K562 (cell line): ENCODE measurements around the gene SMAD3.

ENCODE experiments used
- CHD2 ChIP-seq: IDR thresholded peaks from 2 replicates; pipeline ENCODE4 v1.6.1; 2011; ENCODE audit warnings: low read depth, low read length
- CTCF ChIP-seq, 3 experiments: IDR thresholded peaks in 2 of 3; conservative IDR thresholded peaks in 1 of 3; 2 replicates each; pipeline ENCODE4 v1.5.1; 2011 to 2012; ENCODE audit warnings: low read length in 3 of 3, mild to moderate bottlenecking in 3 of 3, control low read depth in 2 of 3, improper control_type of control experiment in 1 of 3, inconsistent platforms in 1 of 3, low read depth in 1 of 3, mixed read lengths in 1 of 3, moderate library complexity in 1 of 3; ENCODE audit not compliant: insufficient read depth in 2 of 3
- DMBX1 ChIP-seq: fragments of 250-450 bp; sonication (Bioruptor Pico); IDR thresholded peaks from 2 replicates; pipeline ENCODE4 v1.8.0; 2022; ENCODE audit warnings: inconsistent platforms, mild to moderate bottlenecking, moderate library complexity, borderline replicate concordance
- HIVEP1 ChIP-seq: fragments of 250-450 bp; sonication (Bioruptor Pico); IDR thresholded peaks from 2 replicates; pipeline ENCODE4 v1.4.0; 2020; ENCODE audit warnings: mild to moderate bottlenecking
- POLR3A ChIP-seq: IDR thresholded peaks from 2 replicates; pipeline ENCODE4 v1.6.1; 2011; ENCODE audit warnings: borderline replicate concordance, mild to moderate bottlenecking, moderate library complexity; ENCODE audit not compliant: insufficient read length, insufficient read depth; ENCODE audit errors: extremely low read depth
- RFX5 ChIP-seq: IDR thresholded peaks from 2 replicates; pipeline ENCODE4 v1.6.1; 2011; ENCODE audit warnings: low read depth, mild to moderate bottlenecking, improper control_type of control experiment, low read length
- SREBF2 ChIP-seq: sonication (generic); formaldehyde crosslinking; IDR thresholded peaks from 2 replicates; pipeline ENCODE4 v1.4.0; 2020; ENCODE audit warnings: mild to moderate bottlenecking, missing genetic modification reagents
- TF ChIP-seq, protein P1 (sequence below): conservative IDR thresholded peaks from 2 replicates; pipeline ENCODE4 v1.6.1; 2011; ENCODE audit warnings: low read depth, mild to moderate bottlenecking, low read length; ENCODE audit not compliant: control insufficient read depth
- TF ChIP-seq, protein P2 (sequence below), 2 experiments: fragments of 450-650 bp in 1 of 2; sonication (generic) in 1 of 2; formaldehyde crosslinking in 1 of 2; IDR thresholded peaks; 2 replicates each; pipeline versions ENCODE4 v1.7.1 to v1.9.0; 2016 to 2022; ENCODE audit warnings: inconsistent platforms in 1 of 2, mild to moderate bottlenecking in 1 of 2, missing genetic modification reagents in 1 of 2
- TF ChIP-seq, protein P3 (sequence below): IDR thresholded peaks from 2 replicates; pipeline ENCODE4 v1.6.1; 2011; ENCODE audit warnings: borderline replicate concordance, low read depth, mild to moderate bottlenecking, moderate library complexity, low read length; ENCODE audit not compliant: insufficient read depth, poor library complexity, severe bottlenecking

DNA sequence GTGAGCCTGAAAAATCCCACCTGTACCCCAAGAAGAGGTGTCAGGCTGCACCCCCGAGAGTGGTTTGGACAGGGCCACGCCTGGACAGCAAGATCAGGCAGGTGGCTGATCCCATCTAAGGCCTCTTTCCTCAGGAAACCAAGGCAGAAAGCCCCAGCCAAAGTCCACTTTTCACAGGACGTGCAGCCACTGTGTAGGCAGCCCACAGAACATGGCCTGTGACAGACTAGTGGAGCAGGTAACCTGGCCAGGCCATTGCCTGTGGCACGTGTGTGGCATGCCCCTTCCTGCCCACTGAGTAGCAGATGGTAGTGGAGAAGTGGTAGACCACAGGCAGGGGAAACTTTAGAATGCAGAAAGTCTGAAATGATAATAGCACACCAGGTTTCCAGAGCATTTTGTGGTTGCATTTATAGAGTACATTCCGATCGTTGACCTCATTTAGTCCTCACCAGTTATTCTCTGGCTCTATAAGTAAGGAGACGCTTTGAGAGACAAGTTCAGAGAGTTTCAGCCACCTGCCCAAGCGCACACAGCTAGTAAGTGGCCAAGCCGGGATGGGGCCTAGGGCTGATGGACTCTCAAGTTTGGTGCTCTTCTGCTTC lies 120.3 kb downstream of the SMAD3 start:
- TF ChIP-seq, protein P1, sequence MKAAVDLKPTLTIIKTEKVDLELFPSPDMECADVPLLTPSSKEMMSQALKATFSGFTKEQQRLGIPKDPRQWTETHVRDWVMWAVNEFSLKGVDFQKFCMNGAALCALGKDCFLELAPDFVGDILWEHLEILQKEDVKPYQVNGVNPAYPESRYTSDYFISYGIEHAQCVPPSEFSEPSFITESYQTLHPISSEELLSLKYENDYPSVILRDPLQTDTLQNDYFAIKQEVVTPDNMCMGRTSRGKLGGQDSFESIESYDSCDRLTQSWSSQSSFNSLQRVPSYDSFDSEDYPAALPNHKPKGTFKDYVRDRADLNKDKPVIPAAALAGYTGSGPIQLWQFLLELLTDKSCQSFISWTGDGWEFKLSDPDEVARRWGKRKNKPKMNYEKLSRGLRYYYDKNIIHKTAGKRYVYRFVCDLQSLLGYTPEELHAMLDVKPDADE = no peak
- TF ChIP-seq, protein P2, sequence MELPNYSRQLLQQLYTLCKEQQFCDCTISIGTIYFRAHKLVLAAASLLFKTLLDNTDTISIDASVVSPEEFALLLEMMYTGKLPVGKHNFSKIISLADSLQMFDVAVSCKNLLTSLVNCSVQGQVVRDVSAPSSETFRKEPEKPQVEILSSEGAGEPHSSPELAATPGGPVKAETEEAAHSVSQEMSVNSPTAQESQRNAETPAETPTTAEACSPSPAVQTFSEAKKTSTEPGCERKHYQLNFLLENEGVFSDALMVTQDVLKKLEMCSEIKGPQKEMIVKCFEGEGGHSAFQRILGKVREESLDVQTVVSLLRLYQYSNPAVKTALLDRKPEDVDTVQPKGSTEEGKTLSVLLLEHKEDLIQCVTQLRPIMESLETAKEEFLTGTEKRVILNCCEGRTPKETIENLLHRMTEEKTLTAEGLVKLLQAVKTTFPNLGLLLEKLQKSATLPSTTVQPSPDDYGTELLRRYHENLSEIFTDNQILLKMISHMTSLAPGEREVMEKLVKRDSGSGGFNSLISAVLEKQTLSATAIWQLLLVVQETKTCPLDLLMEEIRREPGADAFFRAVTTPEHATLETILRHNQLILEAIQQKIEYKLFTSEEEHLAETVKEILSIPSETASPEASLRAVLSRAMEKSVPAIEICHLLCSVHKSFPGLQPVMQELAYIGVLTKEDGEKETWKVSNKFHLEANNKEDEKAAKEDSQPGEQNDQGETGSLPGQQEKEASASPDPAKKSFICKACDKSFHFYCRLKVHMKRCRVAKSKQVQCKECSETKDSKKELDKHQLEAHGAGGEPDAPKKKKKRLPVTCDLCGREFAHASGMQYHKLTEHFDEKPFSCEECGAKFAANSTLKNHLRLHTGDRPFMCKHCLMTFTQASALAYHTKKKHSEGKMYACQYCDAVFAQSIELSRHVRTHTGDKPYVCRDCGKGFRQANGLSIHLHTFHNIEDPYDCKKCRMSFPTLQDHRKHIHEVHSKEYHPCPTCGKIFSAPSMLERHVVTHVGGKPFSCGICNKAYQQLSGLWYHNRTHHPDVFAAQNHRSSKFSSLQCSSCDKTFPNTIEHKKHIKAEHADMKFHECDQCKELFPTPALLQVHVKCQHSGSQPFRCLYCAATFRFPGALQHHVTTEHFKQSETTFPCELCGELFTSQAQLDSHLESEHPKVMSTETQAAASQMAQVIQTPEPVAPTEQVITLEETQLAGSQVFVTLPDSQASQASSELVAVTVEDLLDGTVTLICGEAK (IDR thresholded peaks at IDR 0.05) = no peak
- TF ChIP-seq, protein P2 (CRISPR knock-in tag; IDR thresholded peaks at IDR 0.05) = no peak
- no peak for TF ChIP-seq POLR3A
- TF ChIP-seq SREBF2 (CRISPR knock-in tag) = no peak
- no peak for TF ChIP-seq CHD2
- TF ChIP-seq HIVEP1 (CRISPR knock-in tag) = no peak
- no peak for TF ChIP-seq DMBX1 (CRISPR knock-in tag)
- TF ChIP-seq RFX5 = no peak
- TF ChIP-seq CTCF (IDR thresholded peaks at IDR 0.05 in 2 of 3, conservative IDR thresholded peaks at IDR 0.05 in 1 of 3; ENCODE audit: insufficient read depth in 2 of 3, low read depth in 1 of 3, low read length in 3 of 3) = no peak
- TF ChIP-seq, protein P3, sequence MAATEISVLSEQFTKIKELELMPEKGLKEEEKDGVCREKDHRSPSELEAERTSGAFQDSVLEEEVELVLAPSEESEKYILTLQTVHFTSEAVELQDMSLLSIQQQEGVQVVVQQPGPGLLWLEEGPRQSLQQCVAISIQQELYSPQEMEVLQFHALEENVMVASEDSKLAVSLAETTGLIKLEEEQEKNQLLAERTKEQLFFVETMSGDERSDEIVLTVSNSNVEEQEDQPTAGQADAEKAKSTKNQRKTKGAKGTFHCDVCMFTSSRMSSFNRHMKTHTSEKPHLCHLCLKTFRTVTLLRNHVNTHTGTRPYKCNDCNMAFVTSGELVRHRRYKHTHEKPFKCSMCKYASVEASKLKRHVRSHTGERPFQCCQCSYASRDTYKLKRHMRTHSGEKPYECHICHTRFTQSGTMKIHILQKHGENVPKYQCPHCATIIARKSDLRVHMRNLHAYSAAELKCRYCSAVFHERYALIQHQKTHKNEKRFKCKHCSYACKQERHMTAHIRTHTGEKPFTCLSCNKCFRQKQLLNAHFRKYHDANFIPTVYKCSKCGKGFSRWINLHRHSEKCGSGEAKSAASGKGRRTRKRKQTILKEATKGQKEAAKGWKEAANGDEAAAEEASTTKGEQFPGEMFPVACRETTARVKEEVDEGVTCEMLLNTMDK = no peak
